HG02610 (cell line): ENCODE data around the gene TEX9.
"Not testable (repeated sequence)": the region's sequence is repeated elsewhere in the genome, so short reads cannot be mapped to it uniquely, and the experiment has no call there.

Experiments
- ATAC-seq: cut with Tn5 transposase; IDR thresholded peaks from one replicate; pipeline ENCODE4 v1.9.1; 2021; ENCODE audit warnings: mild to moderate bottlenecking, moderate library complexity; ENCODE audit not compliant: unreplicated experiment

The TEX9 gene

GRCh38 chr15:56365075-56365711 lies at the start of gene TEX9:
Gene TEX9, plus strand, starts transcription at chr15:56365426. Its CDS starts 25 bp downstream, at chr15:56365451.
- ATAC-seq, result peak; percentile 95

DNA sequence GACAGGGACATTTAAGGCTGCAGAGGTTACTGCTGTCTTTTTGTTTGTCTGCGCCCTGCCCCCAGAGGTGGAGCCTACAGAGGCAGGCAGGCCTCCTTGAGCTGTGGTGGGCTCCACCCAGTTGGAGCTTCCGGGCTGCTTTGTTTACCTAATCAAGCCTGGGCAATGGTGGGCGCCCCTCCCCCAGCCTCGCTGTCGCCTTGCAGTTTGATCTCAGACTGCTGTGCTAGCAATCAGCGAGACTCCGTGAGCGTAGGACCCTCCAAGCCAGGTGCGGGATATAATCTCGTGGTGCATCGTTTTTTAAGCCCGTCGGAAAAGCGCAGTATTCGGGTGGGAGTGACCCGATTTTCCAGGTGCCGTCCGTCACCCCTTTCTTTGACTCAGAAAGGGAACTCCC lies 48.7 kb upstream of the TEX9 start:
- ATAC-seq, result not testable (repeated sequence)

DNA sequence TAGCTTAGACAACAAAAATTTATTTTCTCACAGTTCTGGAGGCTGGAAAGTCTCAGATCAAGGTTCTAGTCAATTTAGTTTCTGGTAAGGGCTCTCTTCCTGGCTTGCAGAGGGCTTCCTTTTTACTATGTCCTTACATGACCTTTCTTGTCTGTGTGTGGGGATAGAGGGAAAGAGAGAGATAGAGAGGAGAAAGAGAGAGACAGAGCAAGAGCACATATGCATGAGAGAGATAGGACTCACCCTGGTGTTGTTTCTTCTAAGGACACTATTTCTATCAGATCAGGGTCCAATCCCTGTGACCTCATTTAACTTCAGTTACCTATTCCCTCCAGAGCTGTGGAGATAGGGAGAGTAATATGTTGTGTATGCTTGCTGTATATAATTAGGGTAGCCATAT lies 44.9 kb upstream of the TEX9 start:
- ATAC-seq, result no peak

DNA sequence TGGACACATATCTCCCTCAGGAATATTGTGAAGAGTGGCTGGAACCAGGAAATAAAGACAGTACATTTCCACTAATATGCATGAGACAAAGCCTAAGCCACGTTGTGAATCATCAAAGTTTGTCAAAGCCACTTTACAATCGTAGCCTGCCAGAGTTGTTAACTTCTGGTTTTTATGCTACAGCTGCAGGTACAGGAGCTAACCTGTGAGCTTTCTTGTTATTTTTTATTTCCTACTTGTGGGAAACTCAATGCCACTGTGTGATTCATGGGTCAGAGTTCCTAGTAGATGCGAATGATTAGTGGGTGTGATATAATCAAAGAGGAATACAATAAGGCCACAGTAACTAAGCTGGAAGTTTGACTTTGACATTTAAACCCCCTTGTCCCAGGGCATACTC lies 44.4 kb upstream of the TEX9 start:
- no peak for ATAC-seq

DNA sequence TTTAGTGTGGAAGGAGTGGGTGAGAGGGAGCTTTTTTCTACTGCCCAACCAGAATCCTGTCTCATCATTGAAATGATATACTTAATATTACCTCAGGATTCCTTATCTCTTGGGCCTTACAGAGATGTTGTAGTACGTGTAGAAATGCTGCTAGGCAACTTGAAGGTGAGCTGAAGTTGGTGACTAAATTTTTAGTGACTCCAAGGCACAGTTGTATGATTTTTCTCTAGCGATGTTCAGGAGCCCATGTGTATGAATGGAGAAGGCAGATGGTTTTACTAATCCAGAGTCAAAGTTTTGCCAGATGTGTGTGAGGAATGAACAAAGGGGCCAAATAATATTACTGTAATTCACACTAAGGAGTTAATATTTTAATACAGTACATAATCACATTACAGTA lies 42.8 kb upstream of the TEX9 start:
- ATAC-seq, result no peak

- no peak for ATAC-seq
Observed at GRCh38 chr15:56323435-56323834, 41.8 kb upstream of the TEX9 start.

DNA sequence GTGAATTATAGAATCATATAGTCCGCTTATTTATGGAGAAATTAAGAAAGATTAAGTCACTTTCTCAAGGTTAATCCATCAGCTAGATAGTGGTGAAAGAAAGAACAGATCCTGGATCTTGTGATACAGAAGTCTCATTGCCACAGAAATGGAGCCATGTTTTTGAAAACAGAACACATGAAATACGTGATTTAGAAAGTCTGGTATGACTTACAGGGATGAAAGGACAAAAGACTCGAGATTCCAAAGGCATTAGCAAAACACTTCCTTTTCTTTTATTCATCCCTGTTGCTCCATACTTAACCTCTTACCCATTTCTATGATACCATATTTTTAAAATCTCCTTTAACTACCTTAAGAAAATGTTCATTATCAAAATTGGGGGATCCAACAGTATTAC lies 40.0 kb upstream of the TEX9 start:
- no peak for ATAC-seq

- ATAC-seq, result no peak
Observed at GRCh38 chr15:56327721-56328502, 37.3 kb upstream of the TEX9 start.

DNA sequence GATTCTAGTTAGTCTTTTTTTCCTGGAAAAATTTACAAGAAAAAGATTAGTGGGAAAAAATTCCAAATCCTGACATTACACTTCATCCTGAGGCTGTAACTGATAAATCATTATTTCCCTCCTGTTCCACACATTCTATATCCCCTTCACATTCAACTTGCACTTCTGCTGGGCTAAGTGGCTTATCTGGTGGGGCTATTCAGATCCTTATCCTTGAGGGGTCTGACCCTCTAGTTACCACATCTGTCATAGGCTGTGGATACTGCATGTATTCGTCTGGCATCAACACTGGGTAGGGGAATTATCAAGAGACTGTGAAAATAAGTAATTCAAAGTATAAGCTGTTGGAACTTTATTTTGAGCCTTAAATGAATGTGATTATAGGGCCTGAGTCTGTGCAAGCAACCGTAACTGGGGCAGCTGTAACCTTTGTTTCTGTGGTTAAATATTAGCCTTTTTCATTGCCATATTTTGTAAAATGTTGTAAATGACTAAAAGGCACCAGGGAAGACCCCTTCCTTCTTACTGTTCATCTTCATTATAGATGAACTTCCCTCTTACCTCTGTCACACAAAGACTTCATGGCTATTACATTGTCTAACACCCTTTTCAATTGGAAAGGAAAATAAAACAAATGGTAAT lies 28.0 kb upstream of the TEX9 start:
- ATAC-seq, result no peak

GRCh38 chr15:56339594-56339993 lies 25.6 kb upstream of the TEX9 start:
- ATAC-seq, result no peak

DNA sequence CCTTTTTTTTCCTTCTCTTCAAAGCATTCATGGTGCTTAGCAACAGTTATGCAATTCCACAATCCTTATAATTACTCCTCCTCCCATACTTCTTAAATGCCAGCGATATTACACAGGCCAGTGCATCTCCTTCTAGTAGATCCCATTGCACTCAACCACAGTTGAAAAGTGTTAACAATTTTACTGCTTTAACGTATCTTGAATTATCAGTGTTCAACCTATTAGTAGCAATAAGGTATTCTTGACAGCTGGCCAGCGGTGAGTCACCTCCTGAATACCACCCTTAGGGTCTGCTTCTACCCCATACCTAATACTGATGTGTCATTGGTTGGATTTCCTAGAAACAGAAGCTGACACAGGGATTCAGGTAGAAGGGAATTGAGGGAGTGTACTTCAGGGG lies 24.0 kb upstream of the TEX9 start:
- ATAC-seq, result no peak

DNA sequence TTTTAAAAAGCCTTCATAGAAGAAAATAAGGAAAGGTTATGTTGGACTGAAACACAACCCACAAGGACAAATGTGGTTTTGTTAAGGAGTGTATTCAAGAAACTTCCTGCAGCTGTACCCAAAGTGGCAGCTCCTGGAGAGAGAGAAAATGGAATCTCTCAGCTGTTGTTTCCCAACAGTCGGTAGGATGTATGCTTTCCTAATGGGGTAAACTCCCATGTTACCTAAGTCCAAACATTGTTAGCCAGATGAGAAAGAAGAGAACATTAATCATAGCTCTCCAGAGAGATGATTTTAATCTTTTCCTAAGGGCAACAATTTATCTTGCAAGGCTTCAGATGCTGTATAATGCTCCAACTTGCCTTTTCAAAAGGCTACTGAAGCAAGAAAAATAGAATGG lies 22.6 kb upstream of the TEX9 start:
- ATAC-seq, result no peak

DNA sequence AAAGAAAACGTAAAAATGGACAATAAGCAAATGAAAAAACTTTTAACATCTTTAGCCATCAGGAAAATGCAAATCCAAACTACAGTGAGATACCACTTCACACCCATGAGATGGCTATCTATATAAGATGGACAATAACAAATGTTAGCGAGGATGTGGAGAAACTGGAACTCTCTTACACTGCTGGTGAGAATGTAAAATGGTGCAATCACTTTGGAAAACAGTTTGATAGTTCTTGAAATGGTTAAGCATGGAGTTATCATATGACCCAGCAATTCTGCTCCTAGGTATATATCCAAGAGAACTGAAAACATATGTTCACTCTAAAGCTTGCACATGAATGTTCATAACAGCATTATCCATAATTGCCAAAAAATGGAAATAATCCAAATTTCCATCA lies 21.3 kb upstream of the TEX9 start:
- ATAC-seq, result no peak

GRCh38 chr15:56344336-56344735 lies 20.9 kb upstream of the TEX9 start:
- ATAC-seq, result no peak

DNA sequence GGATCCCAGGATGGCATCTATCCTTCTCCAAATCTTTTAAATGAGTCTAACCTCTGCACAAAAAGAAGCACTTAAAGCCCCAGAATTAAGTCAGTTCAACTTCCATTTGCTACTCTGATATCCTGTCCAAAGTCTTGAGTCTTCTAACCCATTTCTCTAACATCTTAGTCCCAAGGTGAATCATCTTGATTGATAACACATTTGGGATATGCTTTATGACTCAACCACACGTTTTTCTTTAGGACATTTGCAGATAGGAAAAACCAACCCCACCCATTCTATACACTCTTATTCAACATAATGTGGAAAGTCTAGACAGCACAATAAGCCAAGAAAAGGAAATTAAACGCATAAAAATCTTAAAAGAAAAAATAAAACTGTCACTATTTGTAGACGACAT lies 18.8 kb upstream of the TEX9 start:
- no peak for ATAC-seq

DNA sequence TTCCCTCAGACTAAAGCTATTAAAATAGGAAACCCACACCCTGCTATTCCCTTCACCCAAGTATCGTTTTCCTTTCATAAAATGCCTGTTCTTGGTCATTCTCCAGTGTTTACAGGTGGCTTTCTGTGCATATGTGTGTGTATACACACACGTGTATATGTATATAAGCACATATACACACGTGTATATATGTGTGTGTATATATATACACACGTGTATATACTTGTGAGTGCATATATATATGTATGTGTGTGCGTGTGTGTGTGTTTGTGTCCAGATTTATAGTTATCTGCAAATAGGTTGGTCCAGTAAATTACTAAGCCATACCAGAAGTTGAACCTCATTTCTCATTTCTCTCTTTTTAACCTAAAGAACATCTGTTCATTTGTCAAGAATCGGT lies 15.7 kb upstream of the TEX9 start:
- ATAC-seq, result no peak

DNA sequence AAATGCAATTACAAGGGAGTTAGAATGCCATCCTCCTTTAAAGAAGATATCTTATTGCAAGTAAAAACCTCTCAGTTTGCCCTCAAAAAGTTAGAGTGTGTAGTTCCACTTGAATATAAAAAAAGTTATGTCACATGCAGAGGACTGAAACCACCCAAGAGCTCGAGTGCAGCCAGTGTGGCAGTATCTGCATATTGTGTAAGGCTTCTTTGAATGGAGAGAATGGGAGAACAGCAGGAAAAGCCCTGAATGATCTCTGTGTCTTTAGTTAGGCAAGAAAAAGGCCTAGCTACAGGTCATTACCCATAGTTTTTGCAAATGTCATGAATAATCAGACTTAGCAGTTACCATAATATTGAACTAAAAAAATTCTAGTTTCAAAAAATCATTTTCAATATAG lies 13.9 kb upstream of the TEX9 start:
- no peak for ATAC-seq

DNA sequence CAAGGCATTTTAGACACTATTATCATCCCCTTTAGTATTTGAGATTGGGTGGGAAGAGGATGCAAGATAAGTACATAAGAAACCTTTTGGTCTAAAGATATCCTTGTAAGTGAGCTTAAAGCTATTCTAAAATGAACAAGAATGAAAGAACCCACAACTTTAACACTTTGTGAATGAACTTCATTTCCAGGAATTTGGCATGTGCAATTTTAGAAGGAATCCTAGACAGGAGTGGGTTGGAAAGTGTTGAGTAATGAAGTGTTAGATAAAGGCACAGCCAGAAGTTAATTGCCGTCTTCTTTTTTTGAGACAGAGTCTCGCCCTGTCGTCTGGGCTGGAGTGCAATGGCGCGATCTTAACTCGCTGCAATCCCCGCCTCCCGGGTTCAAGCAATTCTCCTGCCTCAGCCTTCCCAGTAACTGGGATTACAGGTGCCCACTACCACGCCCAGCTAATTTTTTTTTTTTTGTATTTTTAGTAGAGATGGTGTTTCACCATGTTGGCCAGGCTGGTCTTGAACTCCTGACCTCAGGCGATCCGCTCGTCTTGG lies 13.2 kb upstream of the TEX9 start:
- ATAC-seq, result no peak

GRCh38 chr15:56353119-56353518 lies 12.1 kb upstream of the TEX9 start:
- no peak for ATAC-seq

- no peak for ATAC-seq
Observed at GRCh38 chr15:56353740-56354139, 11.5 kb upstream of the TEX9 start.

GRCh38 chr15:56356616-56357015 lies 8.6 kb upstream of the TEX9 start:
- peak; percentile 87 for ATAC-seq

- ATAC-seq, result no peak
Observed at GRCh38 chr15:56358604-56359003, 6.6 kb upstream of the TEX9 start.
